SK-N-SH (cell line): Measurements from ENCODE around the gene EFNB1. TPM values are rescaled to one million over a fixed set of nuclear protein-coding genes. Genes with fewer than 3 reads are reported as not detected.

Experiments used
- CTCF ChIA-PET: fragments of 300-600, 350-600 bp; formaldehyde crosslinking; extraction: SDS; loops from one replicate; lab custom pipeline; 2021; lab: Yijun Ruan, JAX
- POLR2A ChIA-PET: fragments of 350-600 bp; sonication (Branson Sonifier 250); formaldehyde crosslinking; extraction: SDS; loops from one replicate; lab custom pipeline; 2020; ENCODE audit warnings: antibody characterized with exemption, inconsistent platforms; lab: Yijun Ruan, JAX
- DNase-seq: peaks from one replicate; pipeline ENCODE4 v3.0.0; 2012
- H2AFZ ChIP-seq: fragments of 200-600 bp; sonication (generic); 2 replicates; pipeline ENCODE4 v1.8.1; 2016; ENCODE audit warnings: antibody characterized with exemption, mild to moderate bottlenecking, low read depth
- H3F3A ChIP-seq: fragments of 200-600 bp; sonication (generic); replicated peaks from 2 replicates; pipeline ENCODE3; 2016; ENCODE audit warnings: antibody characterized with exemption, mild to moderate bottlenecking; ENCODE audit not compliant: insufficient read depth
- H3K27ac ChIP-seq, 2 experiments: fragments of 200-500 bp in 1 of 2; fragments of 200-600 bp in 1 of 2; sonication (Bioruptor generic) in 1 of 2; sonication (generic), shearing (Covaris generic) in 1 of 2; 2 replicates each; pipeline versions ENCODE4 v1.5.1 to v1.6.1; 2014 to 2016; ENCODE audit warnings: low read depth in 2 of 2, inconsistent platforms in 1 of 2, low read length in 1 of 2, mild to moderate bottlenecking in 1 of 2, mixed read lengths in 1 of 2
- H3K27me3 ChIP-seq: fragments of 200-600 bp; sonication (generic), shearing (Covaris generic); 2 replicates; pipeline ENCODE4 v1.6.1; 2016; ENCODE audit warnings: mixed run types; ENCODE audit not compliant: insufficient read depth
- H3K36me3 ChIP-seq, 2 experiments: fragments of 200-500 bp in 1 of 2; fragments of 200-600 bp in 1 of 2; sonication (Bioruptor generic) in 1 of 2; sonication (generic) in 1 of 2; replicated peaks in 1 of 2; 2 replicates each; pipeline versions ENCODE3 to v1.5.1; 2014 to 2016; ENCODE audit warnings: low read length in 1 of 2, mild to moderate bottlenecking in 1 of 2; ENCODE audit not compliant: insufficient read depth in 2 of 2, control insufficient read depth in 1 of 2
- H3K4me1 ChIP-seq, 2 experiments: fragments of 200-500 bp in 1 of 2; fragments of 200-600 bp in 1 of 2; sonication (Bioruptor generic) in 1 of 2; sonication (generic), shearing (Covaris generic) in 1 of 2; 2 replicates each; pipeline versions ENCODE4 v1.5.1 to v1.6.1; 2014 to 2016; ENCODE audit warnings: low read depth in 1 of 2, low read length in 1 of 2, mixed run types in 1 of 2; ENCODE audit not compliant: insufficient read depth in 2 of 2, control insufficient read depth in 1 of 2
- H3K4me2 ChIP-seq: fragments of 200-600 bp; sonication (generic), shearing (Covaris generic); 2 replicates; pipeline ENCODE4 v1.6.1; 2017; ENCODE audit warnings: mixed run types
- H3K4me3 ChIP-seq, 2 experiments: fragments of 200-500 bp in 1 of 2; fragments of 200-600 bp in 1 of 2; sonication (Bioruptor generic) in 1 of 2; sonication (generic), shearing (Covaris generic) in 1 of 2; 2 replicates each; pipeline versions ENCODE4 v1.5.1 to v1.8.1; 2014 to 2016; ENCODE audit warnings: low read depth in 2 of 2, inconsistent platforms in 1 of 2, low read length in 1 of 2, mild to moderate bottlenecking in 1 of 2, mixed read lengths in 1 of 2, moderate library complexity in 1 of 2
- H3K79me2 ChIP-seq: fragments of 200-600 bp; sonication (generic); 2 replicates; pipeline ENCODE4 v1.8.1; 2017; ENCODE audit warnings: mild to moderate bottlenecking; ENCODE audit not compliant: insufficient read depth
- H3K9ac ChIP-seq: fragments of 200-600 bp; sonication (generic); 2 replicates; pipeline ENCODE4 v1.6.1; 2017; ENCODE audit warnings: mixed run types
- H3K9me2 ChIP-seq: fragments of 200-600 bp; sonication (generic); 2 replicates; pipeline ENCODE4 v1.6.1; 2017; ENCODE audit warnings: mixed run types
- H3K9me3 ChIP-seq: fragments of 200-600 bp; sonication (generic); 2 replicates; pipeline ENCODE4 v1.6.1; 2017; ENCODE audit warnings: mixed run types, mild to moderate bottlenecking, moderate library complexity
- H4K20me1 ChIP-seq: fragments of 200-600 bp; sonication (generic); 2 replicates; pipeline ENCODE4 v1.6.1; 2017; ENCODE audit warnings: mild to moderate bottlenecking, mixed run types; ENCODE audit not compliant: insufficient read depth
- CHD2 ChIP-seq: fragments of 150-350 bp; IDR thresholded peaks from 2 replicates; pipeline ENCODE4 v1.6.1; 2018; ENCODE audit warnings: low read length; ENCODE audit not compliant: partially characterized antibody
- CTCF ChIP-seq: fragments of 200-600 bp; sonication (generic); IDR thresholded peaks from 2 replicates; pipeline ENCODE4 v1.6.1; 2017; ENCODE audit warnings: antibody characterized with exemption, mild to moderate bottlenecking, moderate library complexity
- EP300 ChIP-seq, 2 experiments: IDR thresholded peaks; 2 replicates each; pipeline versions ENCODE4 v1.4.0 to v1.6.1; 2012; ENCODE audit warnings: borderline replicate concordance in 1 of 2, low read depth in 1 of 2, low read length in 1 of 2
- FOSL2 ChIP-seq: IDR thresholded peaks from 2 replicates; pipeline ENCODE4 v1.4.0; 2012; ENCODE audit warnings: low read depth, mild to moderate bottlenecking, moderate library complexity, borderline replicate concordance
- FOXM1 ChIP-seq: IDR thresholded peaks from 2 replicates; pipeline ENCODE4 v1.4.0; 2012; ENCODE audit warnings: low read depth, mild to moderate bottlenecking
- GABPA ChIP-seq: IDR thresholded peaks from 2 replicates; pipeline ENCODE4 v1.4.0; 2012; ENCODE audit warnings: low read depth, mild to moderate bottlenecking
- IRF3 ChIP-seq: fragments of 150-350 bp; IDR thresholded peaks from 2 replicates; pipeline ENCODE4 v1.6.1; 2016; ENCODE audit warnings: mild to moderate bottlenecking, low read depth, low read length
- JUND ChIP-seq: IDR thresholded peaks from 2 replicates; pipeline ENCODE4 v1.4.0; 2012
- MAX ChIP-seq: IDR thresholded peaks from 2 replicates; pipeline ENCODE4 v1.4.0; 2012; ENCODE audit warnings: low read depth
- NFIC ChIP-seq: IDR thresholded peaks from 2 replicates; pipeline ENCODE4 v1.4.0; 2012; ENCODE audit warnings: borderline replicate concordance
- PBX3 ChIP-seq: IDR thresholded peaks from 2 replicates; pipeline ENCODE4; 2012
- POLR2AphosphoS5 ChIP-seq: IDR thresholded peaks from 2 replicates; pipeline ENCODE4 v1.6.1; 2012; ENCODE audit warnings: low read depth, low read length
- RAD21 ChIP-seq: IDR thresholded peaks from 2 replicates; pipeline ENCODE4 v1.6.1; 2012; ENCODE audit warnings: mild to moderate bottlenecking, low read length
- RFX5 ChIP-seq: IDR thresholded peaks from 2 replicates; pipeline ENCODE4 v1.6.1; 2012; ENCODE audit warnings: mild to moderate bottlenecking, improper control_type of control experiment, low read length
- RXRA ChIP-seq: IDR thresholded peaks from 2 replicates; pipeline ENCODE4 v1.4.0; 2012; ENCODE audit warnings: low read depth, mild to moderate bottlenecking, borderline replicate concordance
- TAF1 ChIP-seq: IDR thresholded peaks from 2 replicates; pipeline ENCODE4 v1.6.1; 2012; ENCODE audit warnings: low read depth, mild to moderate bottlenecking, low read length, moderate library complexity, borderline replicate concordance
- TEAD4 ChIP-seq: IDR thresholded peaks from 2 replicates; pipeline ENCODE4 v1.4.0; 2012; ENCODE audit warnings: mild to moderate bottlenecking, borderline replicate concordance; ENCODE audit not compliant: insufficient read depth
- USF2 ChIP-seq: fragments of 150-350 bp; IDR thresholded peaks from 2 replicates; pipeline ENCODE4 v1.6.1; 2017; ENCODE audit warnings: antibody characterized with exemption, low read length, low read depth, borderline replicate concordance
- YY1 ChIP-seq: IDR thresholded peaks from 2 replicates; pipeline ENCODE4 v1.4.0; 2012; ENCODE audit warnings: low read depth, mild to moderate bottlenecking
- WGBS: methylation state at CpG from one replicate; pipeline ENCODE4 v1.1.6; 2017; ENCODE audit warnings: low lambda C conversion rate; 5-methylcytosine and 5-hydroxymethylcytosine counted together
- polyA plus RNA-seq, 3 experiments: library from polyadenylated mRNA; depleted of rRNA; stranded (reverse); fragments of >200 nt; gene quantifications; 2 replicates each; pipeline ENCODE4 v1.2.3, GENCODE V29; 2012

The EFNB1 gene
- polyA plus RNA-seq, 1 of the 3 experiments (the other 2 are of a cell fraction), result 8.4 TPM

GRCh38 chrX:68831405-68832100, 2.7 kb downstream of the EFNB1 start:
- ChIA-PET CTCF (interaction anchor here (1.2 to 6.6 kb wide), 7 partner anchors 9 to 390 kb away, joined by 3 to 95 read pairs (median 5); no protein-coding TSS in a partner anchor), POLR2A (no interaction called here)
- H3K9me3 ChIP-seq, result no peaks in the 10 kb centered on the region
- H3K27ac ChIP-seq, result no peak overlapping the region; a peak in 1 of 4 replicates
- H2AFZ ChIP-seq, result no peak overlapping the region
- H3K27me3 ChIP-seq, result peaks cover 15% of the 10 kb centered on the region; the same call in 1 of the 2 replicates
- no peak overlapping the region for H3K9ac ChIP-seq
- no peaks in the 10 kb centered on the region for H3F3A ChIP-seq
- WGBS, result 30% methylated on average over 3 of the region's 7 CpGs
- no peak for DNase-seq
- H3K9me2 ChIP-seq, result no peaks in the 10 kb centered on the region
- TF ChIP-seq CHD2, result no peak
- no peak for TF ChIP-seq IRF3
- TF ChIP-seq POLR2AphosphoS5, result no peak
- no peak for TF ChIP-seq USF2
- TF ChIP-seq MAX, result no peak
- no peak for TF ChIP-seq RAD21
- TF ChIP-seq FOSL2, result no peak
- no peak for TF ChIP-seq GABPA
- TF ChIP-seq NFIC, result no peak
- TF ChIP-seq RFX5, result no peak
- TF ChIP-seq PBX3, result no peak
- TF ChIP-seq FOXM1, result no peak
- TF ChIP-seq EP300 (IDR thresholded peaks at IDR 0.05; ENCODE audit: borderline replicate concordance in 1 of 2, low read depth in 1 of 2, low read length in 1 of 2), result no peak
- TF ChIP-seq RXRA, result no peak
- no peak for TF ChIP-seq YY1
- no peak for TF ChIP-seq TAF1
- no peak for TF ChIP-seq JUND
- no peak for TF ChIP-seq TEAD4
- TF ChIP-seq CTCF, result no peak
- peak overlapping the region in 1 of 2 experiments; percentile 28; a peak in 1 of 4 replicates for H3K4me3 ChIP-seq
- H3K4me1 ChIP-seq, result peaks cover 0 to 10% of the 10 kb centered on the region in 2 experiments; a peak in 1 of 4 replicates
- no peaks in the 10 kb centered on the region for H3K36me3 ChIP-seq
- peaks cover 2% of the 10 kb centered on the region; the same call in 1 of the 2 replicates for H4K20me1 ChIP-seq
- peak overlapping the region; percentile 81 for H3K4me2 ChIP-seq
- H3K79me2 ChIP-seq, result no peaks in the 10 kb centered on the region
